Effector memory CD8-positive, alpha-beta T cell (primary cell): ENCODE measurements around the gene GTPBP6.
"Not testable (repeated sequence)": the region's sequence is repeated elsewhere in the genome, so short reads cannot be mapped to it uniquely, and the experiment has no call there.

Experiments used
- ATAC-seq: fragments of 150-1000 bp; cut with Tn5 transposase; replicated peaks from 2 replicates; pipeline ENCODE4 v1.10.0; 2021; ENCODE audit warnings: mild to moderate bottlenecking, moderate library complexity
- DNase-seq, 3 experiments: peaks; one replicate each; pipeline ENCODE4 v3.0.0; 2021
- H3K27ac Mint-ChIP-seq, 2 donors: one replicate each; pipeline ENCODE4 v1.8.0; 2022; ENCODE audit warnings: mild to moderate bottlenecking in 2 of 2, mixed read lengths in 2 of 2, moderate library complexity in 2 of 2
- H3K27me3 Mint-ChIP-seq, 2 donors: one replicate each; pipeline ENCODE4 v1.8.0; 2022; ENCODE audit warnings: mixed read lengths in 2 of 2
- H3K36me3 Mint-ChIP-seq: one replicate; pipeline ENCODE4 v1.8.0; 2022; ENCODE audit warnings: mild to moderate bottlenecking, moderate library complexity, mixed read lengths; ENCODE audit not compliant: insufficient read depth
- H3K4me1 Mint-ChIP-seq, 2 donors: one replicate each; pipeline ENCODE4 v1.8.0; 2022; ENCODE audit warnings: low read depth in 2 of 2, mixed read lengths in 2 of 2
- H3K4me3 Mint-ChIP-seq, 2 donors: one replicate each; pipeline ENCODE4 v1.8.0; 2022; ENCODE audit warnings: mild to moderate bottlenecking in 2 of 2, mixed read lengths in 2 of 2, moderate library complexity in 2 of 2
- H3K9me3 Mint-ChIP-seq, 2 donors: one replicate each; pipeline ENCODE4 v1.8.0; 2022; ENCODE audit warnings: mixed read lengths in 2 of 2

GTPBP6 gene

DNA sequence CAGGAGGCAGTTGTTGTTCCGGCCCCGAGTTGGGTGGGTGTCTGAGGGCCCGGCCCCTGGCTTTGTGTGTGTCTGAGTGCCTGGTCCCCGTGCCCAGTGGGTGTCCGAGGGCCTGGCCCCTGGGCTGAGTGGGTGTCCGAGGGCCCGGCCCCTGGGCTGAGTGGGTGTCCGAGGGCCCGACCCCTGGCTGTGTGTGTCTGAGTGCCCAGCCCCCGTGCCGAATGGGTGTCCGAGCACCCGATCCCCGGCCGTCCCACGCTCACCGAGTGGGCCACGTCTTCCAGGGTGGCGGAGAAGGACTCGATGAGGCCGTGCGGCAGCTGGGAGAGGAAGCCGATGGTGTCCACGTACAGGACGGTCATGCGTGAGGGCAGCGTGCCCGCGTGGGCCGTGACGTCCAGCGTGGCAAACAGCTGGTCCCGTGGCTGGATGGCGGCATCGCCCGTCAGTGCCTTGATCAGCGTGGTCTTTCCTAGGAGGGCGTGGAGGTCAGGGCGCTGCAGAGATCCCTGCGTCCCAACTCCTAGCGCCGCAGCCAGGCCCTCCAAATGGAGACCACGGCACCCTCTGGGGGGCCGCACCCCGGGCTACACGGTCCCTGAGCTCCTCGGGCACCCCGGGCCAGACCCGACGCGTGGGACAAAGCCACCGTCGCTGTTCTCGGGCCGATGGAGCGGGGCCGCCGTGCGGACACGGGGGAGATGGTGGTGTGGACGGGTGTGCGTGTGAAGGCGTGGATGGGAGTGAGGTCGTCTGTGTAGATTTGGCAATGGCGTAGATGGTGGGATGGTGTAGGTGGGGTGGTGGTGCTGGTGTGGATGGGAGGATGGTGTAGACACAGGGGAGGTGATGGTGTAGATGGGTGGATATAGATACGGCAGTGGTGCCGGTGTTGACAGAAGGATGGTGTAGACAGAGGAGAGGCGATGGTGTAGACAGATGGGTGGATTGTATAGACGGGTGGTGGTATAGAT, 7.2 kb downstream of the GTPBP6 start:
- Mint-ChIP-seq H3K27me3 (no peaks in the 10 kb centered on the region), H3K9me3 (no peaks in the 10 kb centered on the region), H3K4me1 (peaks cover 0 to 2% of the 10 kb centered on the region in 2 donors), H3K4me3 (no peak overlapping the region), H3K36me3 (peaks cover 52% of the 10 kb centered on the region), H3K27ac (no peak overlapping the region)
- DNase-seq, result no peak
- ATAC-seq, result no peak

DNA sequence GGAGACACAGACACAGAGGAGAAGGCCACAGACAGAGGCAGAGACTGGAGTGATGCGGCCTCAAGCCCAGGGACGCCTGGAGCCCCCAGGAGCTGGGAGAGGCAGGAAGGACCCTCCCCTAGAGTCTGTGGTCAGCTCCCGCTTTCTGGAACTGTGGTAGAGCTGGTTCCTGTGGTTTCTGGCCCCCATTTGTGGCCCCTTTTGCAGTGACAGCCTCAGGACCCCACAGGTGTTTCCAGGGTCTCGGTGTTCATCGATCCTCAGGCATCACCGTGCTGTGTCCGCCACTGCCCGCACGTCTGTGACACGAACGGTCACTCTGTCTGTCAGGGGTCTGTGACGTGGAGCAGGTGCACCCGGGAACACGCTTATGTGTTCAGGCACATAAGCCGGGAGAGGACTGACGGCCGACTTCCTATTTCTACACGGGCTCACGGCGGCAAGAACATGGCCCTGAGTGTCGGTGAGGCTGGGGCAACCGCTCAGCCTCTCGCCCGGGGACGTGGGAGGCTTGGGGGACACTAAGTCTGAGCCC, 7.9 kb downstream of the GTPBP6 start:
- H3K36me3 Mint-ChIP-seq, result peaks cover 58% of the 10 kb centered on the region
- ATAC-seq (no peak), DNase-seq (no peak)
- no peak overlapping the region for H3K27ac Mint-ChIP-seq
- H3K9me3 Mint-ChIP-seq, result no peaks in the 10 kb centered on the region
- peaks cover 0 to 2% of the 10 kb centered on the region in 2 donors for H3K4me1 Mint-ChIP-seq
- no peak overlapping the region for H3K4me3 Mint-ChIP-seq
- no peaks in the 10 kb centered on the region for H3K27me3 Mint-ChIP-seq

DNA sequence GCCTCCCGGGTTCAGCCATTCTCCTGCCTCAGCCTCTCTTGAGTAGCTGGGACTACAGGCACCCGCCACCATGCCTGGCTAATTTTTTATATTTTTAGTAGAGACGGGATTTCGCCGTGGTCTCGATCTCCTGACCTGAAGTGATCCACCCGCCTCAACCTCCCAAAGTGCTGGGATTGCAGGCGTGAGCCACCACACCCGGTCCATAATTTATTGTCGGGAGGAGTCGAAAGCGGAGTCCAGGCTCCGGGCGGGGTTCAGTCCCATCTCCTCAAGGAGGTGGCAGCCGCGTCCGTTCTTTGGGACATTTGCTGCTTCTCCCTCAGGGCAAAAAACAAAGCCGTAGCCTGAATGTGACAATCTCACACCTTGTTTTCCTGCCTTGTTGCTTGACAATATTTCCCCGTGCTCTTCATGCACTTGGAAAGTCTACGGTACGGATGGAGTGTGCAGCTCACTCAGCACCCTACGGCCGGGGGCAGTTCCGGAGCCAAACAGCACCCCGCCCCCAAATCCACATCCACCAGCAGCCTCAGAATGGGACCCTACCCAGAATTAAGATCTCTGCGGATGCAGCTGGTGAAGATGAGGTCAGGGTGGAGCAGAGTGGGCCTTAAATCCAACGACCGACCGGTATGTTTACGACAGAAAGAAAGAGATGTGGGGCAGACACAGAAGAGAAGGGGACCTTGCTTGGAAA, 9.6 kb downstream of the GTPBP6 start:
- ATAC-seq, result no peak
- Mint-ChIP-seq H3K27me3 (no peaks in the 10 kb centered on the region), H3K36me3 (peaks cover 66% of the 10 kb centered on the region), H3K27ac (peak overlapping the region in 1 of 2 donors; percentile 46), H3K4me1 (peaks cover 0 to 2% of the 10 kb centered on the region in 2 donors), H3K4me3 (no peak overlapping the region), H3K9me3 (no peaks in the 10 kb centered on the region)
- DNase-seq, result no peak

DNA sequence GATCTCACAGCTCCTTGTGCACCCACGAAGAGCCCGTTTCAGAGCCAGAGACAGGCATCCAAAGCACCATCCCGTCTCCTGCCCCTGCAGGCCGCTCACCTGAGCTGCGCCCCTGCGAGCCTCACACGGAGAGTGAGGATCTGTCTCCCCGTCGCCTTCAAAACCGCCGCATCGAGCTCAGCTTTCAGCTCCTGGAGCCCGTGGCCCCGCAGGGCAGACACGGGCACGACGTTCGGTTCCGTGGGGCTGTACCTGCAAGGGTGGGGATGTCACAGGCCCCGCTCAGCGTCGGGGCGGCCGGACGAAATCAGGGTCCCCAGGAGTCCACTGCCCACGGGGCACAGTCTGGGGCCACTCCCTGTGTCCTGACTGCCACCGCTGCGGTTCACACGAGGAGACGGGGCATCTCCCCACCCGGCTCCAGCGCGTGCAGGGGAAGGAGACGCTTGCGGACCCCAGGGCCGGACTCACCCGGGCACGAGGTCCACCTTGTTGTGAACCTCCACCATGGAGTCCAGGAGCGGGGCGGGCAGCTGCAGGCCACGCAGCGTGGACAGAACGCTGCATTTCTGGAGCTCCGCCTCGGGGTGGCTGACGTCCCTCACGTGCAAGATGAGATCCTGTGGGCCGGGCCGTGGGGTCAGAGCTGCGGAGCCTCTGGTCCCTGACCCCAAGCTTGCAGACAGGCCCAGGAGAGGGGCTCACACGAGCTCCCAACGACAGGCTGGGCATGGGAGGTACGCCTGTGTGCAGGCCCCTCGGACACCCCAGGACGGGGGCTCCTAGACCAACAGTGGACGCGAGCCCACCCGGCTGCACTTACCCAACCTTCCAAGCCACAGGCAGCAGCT, 11.1 kb downstream of the GTPBP6 start:
- H3K4me1 Mint-ChIP-seq, result no peaks in the 10 kb centered on the region
- no peaks in the 10 kb centered on the region for H3K9me3 Mint-ChIP-seq
- peak overlapping the region; percentile 6 to 51 for H3K27ac Mint-ChIP-seq
- peaks cover 61% of the 10 kb centered on the region for H3K36me3 Mint-ChIP-seq
- H3K27me3 Mint-ChIP-seq, result no peaks in the 10 kb centered on the region
- no peak for ATAC-seq
- H3K4me3 Mint-ChIP-seq, result no peak overlapping the region
- no peak for DNase-seq

DNA sequence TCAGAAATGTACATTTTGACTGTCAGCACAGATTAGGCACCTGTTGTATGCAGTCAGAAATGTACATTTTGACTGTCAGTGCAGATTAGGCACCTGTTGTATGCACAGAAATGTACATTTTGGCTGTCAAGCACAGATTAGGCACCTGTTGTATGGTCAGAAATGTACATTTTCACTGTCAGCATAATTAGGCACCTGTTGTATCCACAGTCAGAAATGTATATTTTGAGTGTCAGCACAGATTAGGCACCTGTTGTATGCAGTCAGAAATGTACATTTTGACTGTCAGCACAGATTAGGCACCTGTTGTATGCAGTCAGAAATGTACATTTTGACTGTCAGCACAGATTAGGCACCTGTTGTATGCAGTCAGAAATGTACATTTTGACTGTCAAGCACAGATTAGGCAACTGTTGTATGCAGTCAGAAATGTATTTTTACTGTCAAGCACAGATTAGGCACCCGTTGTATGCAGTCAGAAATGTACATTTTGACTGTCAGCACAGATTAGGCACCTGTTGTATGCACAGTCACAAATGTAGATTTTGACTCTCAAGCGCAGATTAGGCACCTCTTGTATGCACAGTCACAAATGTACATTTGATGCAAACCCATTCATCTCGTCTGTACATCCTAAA, 11.9 kb downstream of the GTPBP6 start:
- not testable (repeated sequence) for H3K9me3 Mint-ChIP-seq, H3K4me3 Mint-ChIP-seq

DNA sequence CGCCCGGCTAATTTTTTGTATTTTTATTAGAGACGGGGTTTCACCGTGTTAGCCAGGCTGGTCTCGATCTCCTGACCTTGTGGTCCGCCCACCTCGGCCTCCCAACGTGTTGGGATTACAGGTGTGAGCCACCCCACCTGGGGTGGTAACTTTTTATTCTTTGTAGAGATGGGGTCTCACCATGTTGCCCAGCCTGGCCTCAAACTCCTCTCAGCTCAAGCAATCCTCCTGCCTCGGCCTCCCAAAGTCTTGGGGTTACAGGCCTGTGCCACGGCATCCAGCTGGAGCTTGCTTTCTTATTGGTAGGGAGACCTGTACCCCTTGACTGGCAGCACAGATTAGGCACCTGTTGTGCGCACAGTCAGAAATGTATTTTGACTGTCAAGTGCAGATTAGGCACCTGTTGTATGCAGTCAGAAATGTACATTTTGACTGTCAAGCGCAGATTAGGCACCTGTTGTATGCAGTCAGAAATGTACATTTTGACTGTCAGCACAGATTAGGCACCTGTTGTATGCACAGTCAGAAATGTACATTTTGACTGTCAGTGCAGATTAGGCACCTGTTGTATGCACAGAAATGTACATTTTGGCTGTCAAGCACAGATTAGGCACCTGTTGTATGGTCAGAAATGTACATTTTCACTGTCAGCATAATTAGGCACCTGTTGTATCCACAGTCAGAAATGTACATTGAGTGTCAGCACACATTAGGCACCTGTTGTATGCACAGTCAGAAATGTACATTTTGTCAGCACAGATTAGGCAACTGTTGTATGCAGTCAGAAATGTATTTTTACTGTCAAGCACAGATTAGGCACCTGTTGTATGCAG, 12.6 kb downstream of the GTPBP6 start:
- H3K36me3 Mint-ChIP-seq, result peaks cover 62% of the 10 kb centered on the region
- H3K4me3 Mint-ChIP-seq, H3K9me3 Mint-ChIP-seq, ATAC-seq, H3K27me3 Mint-ChIP-seq, H3K4me1 Mint-ChIP-seq: not testable (repeated sequence)
- H3K27ac Mint-ChIP-seq, result peak overlapping the region; percentile 49 to 73
- DNase-seq, result peak in 1 of 3 experiments; percentile 36

More for the DNA sequence above, 11.9 kb downstream of the GTPBP6 start:
- DNase-seq, ATAC-seq, H3K4me1 Mint-ChIP-seq, H3K27me3 Mint-ChIP-seq: not testable (repeated sequence)
- H3K27ac Mint-ChIP-seq, result peak overlapping the region in 1 of 2 donors; percentile 51
- H3K36me3 Mint-ChIP-seq, result peaks cover 63% of the 10 kb centered on the region

DNA sequence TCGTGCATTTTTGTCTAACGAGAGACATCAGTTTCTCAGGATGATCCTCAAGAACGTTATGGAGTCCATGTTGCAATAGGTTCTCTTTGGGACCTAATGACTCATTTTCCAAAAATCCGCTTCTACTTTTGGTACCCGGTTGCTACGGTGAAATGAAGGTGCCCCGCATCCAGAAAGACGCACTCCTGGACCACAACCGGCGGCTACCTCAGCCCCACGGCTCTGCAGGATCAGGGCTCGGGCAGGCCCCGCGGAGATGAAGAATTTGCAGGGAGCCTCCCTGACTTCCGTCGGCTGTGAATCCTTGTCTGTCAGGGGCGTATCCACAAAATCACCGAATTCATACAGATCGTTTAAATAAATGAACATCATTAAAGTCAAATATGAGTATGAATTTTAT, 15.6 kb downstream of the GTPBP6 start:
- no peak overlapping the region for H3K4me3 Mint-ChIP-seq
- no peak for DNase-seq
- no peak overlapping the region for H3K27ac Mint-ChIP-seq
- peaks cover 44% of the 10 kb centered on the region for H3K36me3 Mint-ChIP-seq
- no peaks in the 10 kb centered on the region for H3K9me3 Mint-ChIP-seq
- ATAC-seq, result no peak
- H3K4me1 Mint-ChIP-seq, result no peaks in the 10 kb centered on the region
- H3K27me3 Mint-ChIP-seq, result no peaks in the 10 kb centered on the region

DNA sequence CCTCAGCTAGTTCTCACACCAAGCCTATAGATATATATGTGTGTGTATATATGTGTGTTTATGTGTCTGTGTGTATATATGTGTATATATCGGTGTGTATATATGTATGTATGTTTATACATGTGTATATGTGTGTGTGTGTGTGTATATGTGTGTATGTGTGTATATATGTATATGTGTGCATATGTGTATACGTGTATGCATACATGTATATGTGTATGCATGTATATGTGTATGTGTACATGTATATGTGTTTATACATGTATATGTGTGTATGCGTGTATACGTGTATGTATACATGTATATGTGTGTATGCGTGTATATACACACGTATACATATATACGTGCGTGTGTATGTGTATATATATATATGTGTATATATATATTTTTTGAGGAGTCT, 18.3 kb downstream of the GTPBP6 start:
- Mint-ChIP-seq H3K27ac (no peak overlapping the region), H3K4me3 (no peak overlapping the region), H3K4me1 (no peaks in the 10 kb centered on the region), H3K36me3 (peaks cover 23% of the 10 kb centered on the region), H3K27me3 (no peaks in the 10 kb centered on the region), H3K9me3 (no peaks in the 10 kb centered on the region)
- ATAC-seq (no peak), DNase-seq (no peak)

DNA sequence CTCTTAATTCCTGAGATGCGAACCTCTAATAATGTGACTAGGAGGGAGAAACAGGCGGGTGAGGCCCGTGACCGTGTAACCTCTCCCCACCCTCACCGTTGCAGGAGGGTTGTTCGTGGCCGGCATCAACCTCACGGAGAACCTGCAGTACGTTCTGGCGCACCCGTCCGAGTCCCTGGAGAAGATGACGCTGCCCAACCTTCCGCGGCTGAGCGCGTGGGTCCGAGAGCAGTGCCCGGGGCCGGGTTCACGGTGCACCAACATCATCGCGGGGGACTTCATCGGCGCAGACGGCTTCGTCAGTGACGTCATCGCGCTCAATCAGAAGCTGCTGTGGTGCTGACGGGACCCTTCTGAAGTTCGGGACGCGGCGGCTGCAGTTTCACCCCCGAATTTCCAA, 19.6 kb downstream of the GTPBP6 start:
- Mint-ChIP-seq H3K4me1 (no peaks in the 10 kb centered on the region), H3K36me3 (peaks cover 16% of the 10 kb centered on the region)
- DNase-seq, result no peak

DNA sequence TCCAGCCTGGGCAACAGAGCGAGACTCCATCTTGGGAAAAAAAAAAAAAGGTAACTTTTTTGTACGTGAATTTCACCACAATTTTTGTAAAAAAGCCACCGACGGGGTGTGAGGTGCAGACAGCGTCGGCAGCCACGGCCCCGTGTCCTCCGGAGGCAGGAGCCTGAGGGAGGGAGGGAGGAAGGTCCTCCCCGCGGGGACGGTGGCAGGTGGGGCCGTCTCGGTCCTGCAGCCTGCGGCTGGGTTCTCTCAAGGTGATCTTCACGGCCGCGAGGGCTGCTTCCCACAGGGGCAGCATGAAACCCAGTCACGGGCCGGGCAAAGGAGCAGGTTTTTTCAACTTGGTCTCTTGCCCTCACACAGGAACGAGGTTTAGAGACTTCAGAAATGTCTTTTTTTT, 23.5 kb downstream of the GTPBP6 start:
- Mint-ChIP-seq H3K4me3 (no peak overlapping the region), H3K36me3 (peaks cover 21% of the 10 kb centered on the region), H3K9me3 (no peaks in the 10 kb centered on the region), H3K27me3 (no peaks in the 10 kb centered on the region), H3K27ac (no peak overlapping the region), H3K4me1 (no peaks in the 10 kb centered on the region)
- no peak for DNase-seq
- no peak for ATAC-seq

More for the DNA sequence above, 19.6 kb downstream of the GTPBP6 start:
- H3K4me3 Mint-ChIP-seq, result no peak overlapping the region
- H3K27me3 Mint-ChIP-seq, result no peaks in the 10 kb centered on the region
- no peak for ATAC-seq
- H3K9me3 Mint-ChIP-seq, result no peaks in the 10 kb centered on the region
- no peak overlapping the region for H3K27ac Mint-ChIP-seq

DNA sequence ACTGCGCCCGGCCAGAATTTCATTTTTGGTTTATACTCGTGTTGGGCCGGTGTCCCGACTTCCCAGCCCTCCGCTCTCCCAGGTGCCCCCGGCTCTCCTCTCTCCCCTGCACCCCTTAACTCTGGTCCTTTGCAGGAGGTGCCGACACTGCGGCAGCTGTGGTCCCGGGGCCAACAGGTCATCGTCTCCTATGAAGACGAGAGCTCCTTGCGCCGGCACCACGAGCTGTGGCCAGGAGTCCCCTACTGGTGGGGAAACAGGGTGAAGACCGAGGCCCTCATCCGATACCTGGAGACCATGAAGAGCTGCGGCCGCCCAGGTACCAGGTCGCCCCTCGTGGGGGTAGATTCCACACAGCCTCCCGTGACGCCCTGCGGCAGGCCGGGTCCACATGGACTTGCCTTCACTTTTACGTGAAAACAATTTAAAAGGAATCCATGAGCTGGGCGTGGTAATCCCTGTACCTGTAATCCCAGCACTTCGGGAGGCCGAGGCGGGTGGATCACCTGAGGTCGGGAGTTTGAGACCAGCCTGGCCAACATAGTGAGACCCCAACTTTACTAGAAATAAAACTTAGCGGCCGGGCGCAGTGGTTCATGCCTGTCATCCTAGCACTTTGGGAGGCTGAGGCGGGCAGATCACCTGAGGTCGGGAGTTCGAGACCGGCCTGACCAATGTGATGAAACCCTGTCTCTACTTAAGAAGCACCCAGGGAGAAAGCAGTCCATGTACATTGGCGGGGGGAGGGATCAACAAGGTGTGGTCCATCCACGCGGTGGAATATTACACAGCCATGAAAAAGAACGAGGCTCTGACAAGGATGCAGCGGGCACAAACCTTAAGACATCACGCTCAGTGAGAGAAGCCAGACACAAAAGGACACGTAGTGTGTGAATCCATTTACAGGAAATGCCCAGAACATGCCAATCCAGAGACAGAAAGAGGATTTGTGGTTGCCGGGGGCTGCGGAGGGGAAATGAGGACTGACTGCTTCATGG, 25.4 kb downstream of the GTPBP6 start:
- no peaks in the 10 kb centered on the region for H3K9me3 Mint-ChIP-seq
- no peak overlapping the region for H3K4me3 Mint-ChIP-seq
- no peak for ATAC-seq

More for the DNA sequence above, 25.4 kb downstream of the GTPBP6 start:
- H3K36me3 Mint-ChIP-seq, result peaks cover 21% of the 10 kb centered on the region
- H3K27ac Mint-ChIP-seq, result peak overlapping the region in 1 of 2 donors; percentile 90
- no peaks in the 10 kb centered on the region for H3K4me1 Mint-ChIP-seq
- DNase-seq, result no peak
- H3K27me3 Mint-ChIP-seq, result no peaks in the 10 kb centered on the region
